NCI-H128 (cell line): ENCODE data around the gene ZNF37A.
"Not testable (repeated sequence)": the region's sequence is repeated elsewhere in the genome, so short reads cannot be mapped to it uniquely, and the experiment has no call there.

Source experiments
- DNase-seq: peaks from one replicate; lab custom pipeline; 2025; ENCODE audit not compliant: unreplicated experiment; lab: John Stamatoyannopoulos, UW

ZNF37A gene

DNA sequence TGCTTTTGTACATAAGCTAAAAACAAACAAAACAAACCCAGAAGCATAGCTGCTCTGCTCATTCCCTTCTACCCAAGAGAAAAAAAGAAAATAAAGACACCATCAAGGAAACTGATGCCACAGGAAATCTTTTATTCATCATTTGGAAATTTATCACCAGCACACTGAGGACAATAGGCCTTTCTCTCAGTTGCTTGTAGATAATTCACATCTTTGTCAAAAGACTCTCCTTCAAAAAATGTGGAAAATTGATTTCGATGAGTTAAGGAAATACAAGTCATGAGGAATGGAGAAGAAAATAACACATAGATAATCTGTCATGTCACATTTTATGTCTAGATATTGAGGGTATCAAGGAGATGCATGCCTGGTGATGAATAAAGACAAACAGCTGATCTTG lies 53.5 kb downstream of the ZNF37A start:
- no peak for DNase-seq

GRCh38 chr10:38150891-38151463 lies 56.8 kb downstream of the ZNF37A start:
- DNase-seq = not testable (repeated sequence)

DNA sequence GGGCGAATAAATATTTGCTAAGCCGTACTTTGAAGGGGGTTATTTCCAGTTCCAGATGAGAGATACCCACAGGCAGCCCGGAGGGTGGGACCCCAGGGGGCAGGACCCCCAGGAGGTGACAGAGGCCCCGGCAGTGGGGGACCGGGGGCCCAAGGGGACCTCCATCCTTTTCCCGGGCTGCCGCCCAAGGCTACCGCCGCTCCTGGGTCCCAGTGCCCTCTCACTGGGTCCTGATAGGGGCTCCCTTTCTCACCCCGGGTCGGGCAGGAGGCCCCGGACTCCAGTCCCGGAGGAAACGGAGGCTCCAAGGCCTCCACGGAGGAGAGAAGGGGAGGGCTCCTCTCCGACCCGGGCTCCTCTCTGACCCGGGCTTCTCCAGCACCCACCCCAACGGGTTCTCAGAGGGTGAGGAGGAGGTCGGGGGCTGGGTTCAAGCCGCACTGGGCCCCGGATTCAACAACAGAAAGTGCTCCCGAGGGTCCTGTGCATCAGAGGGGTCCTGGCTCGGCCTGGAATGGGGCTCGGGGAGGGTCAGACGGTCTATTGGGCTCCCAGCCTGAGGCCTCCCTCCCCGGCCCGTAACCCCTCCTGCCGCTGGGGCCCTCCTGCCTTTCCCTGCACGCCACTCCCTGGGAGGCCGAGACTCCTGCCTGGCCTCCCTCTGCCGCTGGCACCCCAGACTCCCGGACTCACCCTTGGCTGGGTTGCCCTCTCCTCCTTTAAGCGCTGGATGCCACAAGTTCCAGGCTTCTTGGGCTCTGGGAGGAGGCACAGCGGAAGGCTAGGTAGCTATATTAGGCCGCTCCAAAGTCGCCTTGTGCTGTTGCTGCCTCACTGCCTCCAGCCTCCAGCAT lies 62.5 kb downstream of the ZNF37A start:
- DNase-seq = no peak

DNA sequence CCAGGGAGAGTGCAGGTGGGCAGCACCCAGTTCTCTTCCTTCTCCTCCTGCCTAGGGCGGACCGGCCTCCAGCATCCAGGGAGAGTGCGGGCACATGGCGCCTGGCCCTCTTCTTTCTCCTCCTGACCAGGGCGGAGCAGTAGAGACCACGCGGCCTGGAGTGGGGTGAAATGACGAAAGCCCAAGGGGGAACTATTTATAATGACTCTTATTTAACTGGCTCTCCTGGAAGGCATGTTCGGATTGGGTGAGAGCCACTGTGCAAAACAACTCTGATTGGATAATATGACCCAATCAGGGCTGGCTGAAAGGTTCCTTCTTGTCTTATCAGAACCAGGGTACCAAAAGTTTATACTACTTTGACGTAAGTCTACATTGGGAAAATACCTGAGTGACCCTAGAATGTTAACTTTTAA lies 63.1 kb downstream of the ZNF37A start:
- no peak for DNase-seq

GRCh38 chr10:38159004-38159403 lies 64.9 kb downstream of the ZNF37A start:
- no peak for DNase-seq

DNA sequence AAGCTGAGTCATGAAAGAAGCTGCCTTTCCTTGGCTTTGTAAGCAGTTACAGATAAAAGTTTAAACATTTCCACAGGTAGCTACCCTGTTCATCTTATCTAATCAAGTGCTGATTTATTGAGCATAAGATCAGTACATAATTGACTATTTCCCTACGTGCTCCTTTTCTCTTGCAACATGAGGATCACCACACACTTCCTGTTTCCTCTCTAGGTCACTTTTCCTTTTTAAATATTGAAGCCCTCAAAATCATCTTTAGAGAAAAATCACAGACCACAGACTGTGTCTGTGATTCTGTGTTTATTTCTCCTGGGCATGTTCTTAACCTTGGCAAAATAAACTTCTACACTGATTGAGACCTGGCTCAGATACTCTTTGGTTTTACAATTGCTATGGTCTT lies 69.5 kb downstream of the ZNF37A start:
- DNase-seq = no peak

DNA sequence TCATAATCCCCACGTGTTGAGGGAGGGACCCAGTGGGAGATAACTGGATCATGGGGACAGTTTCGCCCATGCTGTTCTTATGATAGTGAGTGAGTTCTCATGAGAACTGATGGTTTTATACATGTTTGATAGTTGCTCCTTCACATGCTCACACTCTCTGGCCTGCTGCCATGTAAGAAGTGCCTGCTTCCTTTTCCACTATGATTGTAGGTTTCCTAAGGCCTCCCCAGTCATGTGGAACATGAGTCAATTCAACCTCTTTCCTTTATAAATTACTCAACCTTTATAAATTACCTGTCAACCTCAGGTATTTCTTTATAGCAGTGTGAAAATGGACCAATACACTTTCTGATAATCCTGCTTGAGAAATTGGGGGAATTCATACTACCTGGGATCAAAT lies 80.2 kb downstream of the ZNF37A start:
- no peak for DNase-seq

DNA sequence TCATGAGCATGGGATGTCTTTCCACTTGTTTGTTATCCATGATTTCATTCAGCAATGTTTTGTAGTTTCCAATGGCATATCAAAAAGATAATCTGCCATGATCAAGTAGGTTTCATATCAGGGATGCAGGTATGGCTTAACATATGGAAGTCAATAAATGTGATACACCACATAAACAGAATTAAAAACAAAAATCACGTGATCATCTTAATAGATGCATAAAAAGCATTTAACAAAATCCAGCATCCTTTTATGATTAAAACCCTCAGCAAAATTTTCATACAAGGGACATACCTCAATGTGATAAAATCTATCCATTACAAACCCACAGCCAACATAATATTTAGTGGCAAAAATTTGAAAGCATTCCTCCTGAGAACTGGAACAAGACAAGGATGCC lies 90.3 kb downstream of the ZNF37A start:
- DNase-seq = no peak
